Type B pancreatic cell (in vitro differentiated cells): Measurements from ENCODE around the gene BMP7. TPM values are rescaled to one million over a fixed set of nuclear protein-coding genes. Genes with fewer than 3 reads are reported as not detected.

Source experiments
- DNase-seq: peaks from one replicate; pipeline ENCODE4 v3.0.0; 2021; ENCODE audit warnings: mixed read lengths; ENCODE audit not compliant: unreplicated experiment; ENCODE audit errors: extremely low spot score
- H3K27ac Mint-ChIP-seq: 2 replicates; pipeline ENCODE4 v1.8.0; 2021; ENCODE audit warnings: mild to moderate bottlenecking, mixed read lengths
- H3K27me3 Mint-ChIP-seq: 2 replicates; pipeline ENCODE4 v1.8.0; 2021; ENCODE audit warnings: mixed read lengths
- H3K36me3 Mint-ChIP-seq: 2 replicates; pipeline ENCODE4 v1.8.0; 2021; ENCODE audit warnings: mixed read lengths
- H3K4me1 Mint-ChIP-seq: one replicate; pipeline ENCODE4 v1.8.0; 2021; ENCODE audit warnings: mixed read lengths; ENCODE audit not compliant: unreplicated experiment
- H3K4me3 Mint-ChIP-seq: 2 replicates; pipeline ENCODE4 v1.8.0; 2021; ENCODE audit warnings: mild to moderate bottlenecking, mixed read lengths
- H3K9me3 Mint-ChIP-seq: 2 replicates; pipeline ENCODE4 v1.8.0; 2021; ENCODE audit warnings: mixed read lengths
- CTCF ChIP-seq: fragments of 200-600 bp; sonication (generic); conservative IDR thresholded peaks from 2 replicates; pipeline ENCODE4 v1.5.0; 2021; ENCODE audit warnings: antibody characterized with exemption, mild to moderate bottlenecking
- total RNA-seq: library from RNA; stranded (reverse); gene quantifications from 2 replicates; pipeline ENCODE4 v1.2.1, GENCODE V29; 2021; ENCODE audit warnings: low replicate concordance

The BMP7 gene
- total RNA-seq, 1 donor from 2014 or later: 115 TPM

GRCh38 chr20:57207251-57207650, 59.2 kb downstream of the BMP7 start:
- no peaks in the 10 kb centered on the region for H3K9me3 Mint-ChIP-seq
- peak overlapping the region; percentile 54 for H3K27ac Mint-ChIP-seq
- peaks cover 33% of the 10 kb centered on the region for H3K4me1 Mint-ChIP-seq
- no peak for DNase-seq
- no peak overlapping the region for H3K4me3 Mint-ChIP-seq
- peaks cover 36% of the 10 kb centered on the region for H3K36me3 Mint-ChIP-seq
- no peaks in the 10 kb centered on the region for H3K27me3 Mint-ChIP-seq
- no peak for TF ChIP-seq CTCF

GRCh38 chr20:57205606-57206219, 60.7 kb downstream of the BMP7 start:
- no peak for TF ChIP-seq CTCF
- Mint-ChIP-seq H3K4me3 (no peak overlapping the region), H3K27me3 (no peaks in the 10 kb centered on the region), H3K27ac (no peak overlapping the region), H3K36me3 (peaks cover 48% of the 10 kb centered on the region), H3K9me3 (no peaks in the 10 kb centered on the region), H3K4me1 (peaks cover 31% of the 10 kb centered on the region)
- no peak for DNase-seq

- H3K36me3 Mint-ChIP-seq: peaks cover 48% of the 10 kb centered on the region
- H3K4me1 Mint-ChIP-seq: peaks cover 17% of the 10 kb centered on the region
- H3K4me3 Mint-ChIP-seq: no peak overlapping the region
- no peaks in the 10 kb centered on the region for H3K27me3 Mint-ChIP-seq
- H3K9me3 Mint-ChIP-seq: no peaks in the 10 kb centered on the region
- DNase-seq: no peak
- TF ChIP-seq CTCF: no peak
- peak overlapping the region; percentile 40 for H3K27ac Mint-ChIP-seq
Observed at GRCh38 chr20:57203986-57204385, 62.5 kb downstream of the BMP7 start.

GRCh38 chr20:57203204-57203603, 63.2 kb downstream of the BMP7 start:
- Mint-ChIP-seq H3K9me3 (no peaks in the 10 kb centered on the region), H3K27me3 (no peaks in the 10 kb centered on the region), H3K4me1 (peaks cover 17% of the 10 kb centered on the region), H3K4me3 (no peak overlapping the region), H3K36me3 (peaks cover 44% of the 10 kb centered on the region), H3K27ac (peak overlapping the region; percentile 62)
- no peak for DNase-seq
- TF ChIP-seq CTCF: no peak

GRCh38 chr20:57202309-57202708, 64.1 kb downstream of the BMP7 start:
- H3K4me3 Mint-ChIP-seq: no peak overlapping the region
- DNase-seq: no peak
- no peaks in the 10 kb centered on the region for H3K27me3 Mint-ChIP-seq
- H3K4me1 Mint-ChIP-seq: peaks cover 17% of the 10 kb centered on the region
- H3K27ac Mint-ChIP-seq: peak overlapping the region; percentile 34
- no peaks in the 10 kb centered on the region for H3K9me3 Mint-ChIP-seq
- no peak for TF ChIP-seq CTCF
- peaks cover 39% of the 10 kb centered on the region for H3K36me3 Mint-ChIP-seq
